Loucy (cell line): ENCODE data around the gene SLX4.

Experiments
- H2AFZ ChIP-seq: fragments of 200-600 bp; sonication (generic); 2 replicates; pipeline ENCODE4 v1.6.0; 2016; ENCODE audit warnings: antibody characterized with exemption, mild to moderate bottlenecking, low read length, moderate library complexity
- H3F3A ChIP-seq: fragments of 200-600 bp; 2 replicates; pipeline ENCODE4 v1.6.0; 2016; ENCODE audit warnings: antibody characterized with exemption, low read depth, mild to moderate bottlenecking
- H3K27me3 ChIP-seq: fragments of 200-600 bp; sonication (generic); 2 replicates; pipeline ENCODE4 v1.6.1; 2014; ENCODE audit warnings: low read length, mild to moderate bottlenecking; ENCODE audit not compliant: insufficient read depth, poor library complexity, severe bottlenecking
- H3K36me3 ChIP-seq: fragments of 200-600 bp; sonication (generic); 2 replicates; pipeline ENCODE4 v1.6.1; 2016; ENCODE audit warnings: low read length; ENCODE audit not compliant: insufficient read depth
- H3K4me1 ChIP-seq: fragments of 200-600 bp; sonication (generic); 2 replicates; pipeline ENCODE4 v1.5.1; 2014; ENCODE audit warnings: low read length, mild to moderate bottlenecking; ENCODE audit not compliant: insufficient read depth, poor library complexity, severe bottlenecking
- H3K4me2 ChIP-seq: fragments of 200-600 bp; sonication (generic); 2 replicates; pipeline ENCODE4 v1.6.0; 2014; ENCODE audit warnings: antibody characterized with exemption, low read length, low read depth, mild to moderate bottlenecking; ENCODE audit not compliant: poor library complexity, severe bottlenecking
- H3K4me3 ChIP-seq: fragments of 200-600 bp; sonication (generic); 2 replicates; pipeline ENCODE4 v1.5.1; 2014; ENCODE audit warnings: low read length, mild to moderate bottlenecking, mixed read lengths; ENCODE audit not compliant: poor library complexity, severe bottlenecking
- H3K79me2 ChIP-seq: fragments of 200-600 bp; sonication (generic); 2 replicates; pipeline ENCODE4 v1.6.1; 2014; ENCODE audit warnings: low read length; ENCODE audit not compliant: insufficient read depth
- H3K9ac ChIP-seq: fragments of 200-600 bp; sonication (generic); 2 replicates; pipeline ENCODE4 v1.6.0; 2014; ENCODE audit warnings: mild to moderate bottlenecking, low read depth, low read length, moderate library complexity; ENCODE audit not compliant: poor library complexity, severe bottlenecking
- H3K9me2 ChIP-seq: fragments of 200-600 bp; sonication (generic); replicated peaks from 2 replicates; pipeline ENCODE4 v1.6.1; 2016; ENCODE audit warnings: low read depth, low read length, mixed read lengths
- H3K9me3 ChIP-seq: fragments of 200-600 bp; sonication (generic); 2 replicates; pipeline ENCODE4 v1.6.1; 2014; ENCODE audit warnings: mild to moderate bottlenecking, antibody characterized with exemption, low read length, low read depth; ENCODE audit not compliant: insufficient read depth
- H4K20me1 ChIP-seq: fragments of 200-600 bp; sonication (generic); 2 replicates; pipeline ENCODE4 v1.6.0; 2014; ENCODE audit warnings: antibody characterized with exemption, low read length, mild to moderate bottlenecking; ENCODE audit not compliant: insufficient read depth, poor library complexity, severe bottlenecking
- EZH2phosphoT487 ChIP-seq: fragments of 200-600 bp; IDR thresholded peaks from 2 replicates; pipeline ENCODE4 v1.6.1; 2018; ENCODE audit warnings: antibody characterized with exemption, mild to moderate bottlenecking, moderate library complexity, borderline replicate concordance
- TF ChIP-seq, protein P1 (sequence below): fragments of 200-600 bp; sonication (generic); conservative IDR thresholded peaks from 2 replicates; pipeline ENCODE4 v1.5.1; 2014; ENCODE audit warnings: mild to moderate bottlenecking, antibody characterized with exemption, low read length

Gene SLX4

DNA sequence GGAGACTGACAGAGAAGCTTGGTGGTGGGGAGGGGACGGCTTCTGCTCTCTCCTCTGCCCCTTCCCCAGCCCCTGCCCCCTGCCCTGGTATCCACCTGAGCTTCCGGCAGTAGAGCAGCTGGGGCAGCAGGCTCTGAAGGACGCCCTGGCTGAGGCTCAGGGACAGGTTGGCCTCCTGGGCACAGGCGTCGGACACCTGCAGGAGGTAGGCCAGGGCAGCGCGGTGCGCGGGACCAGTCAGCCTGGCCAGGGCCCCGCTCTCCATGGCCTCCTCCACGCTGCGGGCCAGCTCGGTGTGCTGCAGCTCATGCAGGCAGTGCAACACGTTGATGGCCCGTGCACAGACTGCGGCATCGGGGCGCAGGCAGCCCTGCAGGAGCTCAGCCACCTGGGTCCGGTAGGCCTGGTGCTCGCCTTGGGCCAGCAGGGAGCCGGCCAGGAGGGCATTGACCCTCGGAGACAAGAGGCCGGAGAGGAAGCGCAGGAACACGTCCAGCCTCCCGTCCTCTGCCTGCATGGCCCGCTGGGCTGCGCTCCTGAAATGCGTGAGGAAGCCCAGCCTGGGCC, 48.4 kb downstream of the SLX4 start:
- Histone ChIP-seq H2AFZ (no peak overlapping the region), H3K79me2 (no peaks in the 10 kb centered on the region), H3K4me1 (no peaks in the 10 kb centered on the region), H3F3A (no peaks in the 10 kb centered on the region), H3K36me3 (peaks cover 9% of the 10 kb centered on the region; the same call in 1 of the 2 replicates), H3K9ac (no peak overlapping the region), H3K9me2 (no peaks in the 10 kb centered on the region), H3K4me2 (no peak overlapping the region), H3K4me3 (no peak overlapping the region), H4K20me1 (no peaks in the 10 kb centered on the region), H3K27me3 (no peaks in the 10 kb centered on the region), H3K9me3 (no peaks in the 10 kb centered on the region)
- TF ChIP-seq, protein P1, sequence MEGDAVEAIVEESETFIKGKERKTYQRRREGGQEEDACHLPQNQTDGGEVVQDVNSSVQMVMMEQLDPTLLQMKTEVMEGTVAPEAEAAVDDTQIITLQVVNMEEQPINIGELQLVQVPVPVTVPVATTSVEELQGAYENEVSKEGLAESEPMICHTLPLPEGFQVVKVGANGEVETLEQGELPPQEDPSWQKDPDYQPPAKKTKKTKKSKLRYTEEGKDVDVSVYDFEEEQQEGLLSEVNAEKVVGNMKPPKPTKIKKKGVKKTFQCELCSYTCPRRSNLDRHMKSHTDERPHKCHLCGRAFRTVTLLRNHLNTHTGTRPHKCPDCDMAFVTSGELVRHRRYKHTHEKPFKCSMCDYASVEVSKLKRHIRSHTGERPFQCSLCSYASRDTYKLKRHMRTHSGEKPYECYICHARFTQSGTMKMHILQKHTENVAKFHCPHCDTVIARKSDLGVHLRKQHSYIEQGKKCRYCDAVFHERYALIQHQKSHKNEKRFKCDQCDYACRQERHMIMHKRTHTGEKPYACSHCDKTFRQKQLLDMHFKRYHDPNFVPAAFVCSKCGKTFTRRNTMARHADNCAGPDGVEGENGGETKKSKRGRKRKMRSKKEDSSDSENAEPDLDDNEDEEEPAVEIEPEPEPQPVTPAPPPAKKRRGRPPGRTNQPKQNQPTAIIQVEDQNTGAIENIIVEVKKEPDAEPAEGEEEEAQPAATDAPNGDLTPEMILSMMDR: no peak
- TF ChIP-seq EZH2phosphoT487: no peak

DNA sequence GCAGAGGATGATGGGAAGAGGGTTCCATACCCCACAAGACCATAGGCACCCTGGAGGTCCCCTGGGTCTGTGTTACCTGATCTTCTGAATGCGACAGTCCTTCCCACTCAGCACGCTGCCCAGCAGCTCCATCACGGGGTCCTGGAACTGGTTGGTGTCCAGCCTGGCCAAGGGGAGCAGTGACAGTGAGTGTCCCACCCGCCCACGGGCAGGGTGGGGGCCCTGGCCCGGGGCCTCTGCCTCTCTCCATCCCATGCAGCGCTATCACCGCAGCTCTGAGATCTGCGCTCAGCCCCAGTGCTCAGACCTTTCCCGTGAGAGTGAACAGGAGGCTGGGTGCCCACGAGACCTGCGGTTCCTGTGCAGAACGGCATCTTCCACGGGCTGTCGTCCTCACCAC, 49.8 kb downstream of the SLX4 start:
- TF ChIP-seq, protein P1: no peak
- no peak for TF ChIP-seq EZH2phosphoT487
- peaks cover 19% of the 10 kb centered on the region; the same call in 1 of the 2 replicates for H3K36me3 ChIP-seq
- no peak overlapping the region for H2AFZ ChIP-seq
- no peaks in the 10 kb centered on the region for H3F3A ChIP-seq
- no peaks in the 10 kb centered on the region for H3K79me2 ChIP-seq
- H4K20me1 ChIP-seq: no peaks in the 10 kb centered on the region
- H3K4me1 ChIP-seq: no peaks in the 10 kb centered on the region
- no peak overlapping the region for H3K4me3 ChIP-seq
- H3K9me2 ChIP-seq: no peaks in the 10 kb centered on the region
- no peak overlapping the region for H3K9ac ChIP-seq
- no peak overlapping the region for H3K4me2 ChIP-seq
- H3K9me3 ChIP-seq: no peaks in the 10 kb centered on the region
- H3K27me3 ChIP-seq: no peaks in the 10 kb centered on the region

DNA sequence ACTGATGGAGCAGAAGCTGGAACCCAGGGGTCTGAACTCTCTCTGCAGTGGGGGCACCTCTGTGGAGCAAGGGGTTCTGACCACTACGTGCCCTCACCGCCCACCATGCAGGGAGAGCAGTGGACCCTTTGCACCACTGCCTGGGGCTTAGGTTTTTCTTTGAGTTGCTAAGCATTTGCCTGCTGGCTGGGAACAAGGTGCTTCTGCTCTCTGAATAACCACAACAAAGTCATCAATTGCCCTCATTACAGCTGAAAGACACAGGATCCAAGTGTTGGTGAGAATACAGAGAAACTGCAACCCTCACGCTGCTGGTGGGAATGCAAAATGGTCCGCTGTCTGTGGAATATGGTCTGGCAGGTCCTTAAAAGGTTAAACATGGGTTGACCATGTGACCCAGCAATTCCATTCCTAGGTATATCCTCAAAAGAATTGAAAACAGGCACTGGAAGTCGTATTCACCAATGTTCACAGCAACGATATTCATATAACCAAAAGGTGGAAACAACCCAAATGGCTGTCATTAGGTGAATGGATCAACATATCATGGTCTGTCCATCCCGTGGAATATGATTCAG, 57.0 kb downstream of the SLX4 start:
- Histone ChIP-seq H3K27me3 (no peaks in the 10 kb centered on the region), H3K9ac (no peak overlapping the region), H3K36me3 (peaks cover 38% of the 10 kb centered on the region; the same call in 1 of the 2 replicates), H3K9me2 (no peaks in the 10 kb centered on the region), H4K20me1 (no peaks in the 10 kb centered on the region), H3F3A (no peaks in the 10 kb centered on the region), H3K4me1 (no peaks in the 10 kb centered on the region), H3K79me2 (no peaks in the 10 kb centered on the region), H2AFZ (no peak overlapping the region), H3K4me2 (no peak overlapping the region), H3K9me3 (no peaks in the 10 kb centered on the region), H3K4me3 (no peak overlapping the region)
- no peak for TF ChIP-seq EZH2phosphoT487
- TF ChIP-seq, protein P1: no peak
